Measurements from ENCODE around the gene DUSP19. TPM values are rescaled to one million over a fixed set of nuclear protein-coding genes. Genes with fewer than 3 reads are reported as not detected.

DUSP19 gene
- polyA plus RNA-seq, 1 of the 3 experiments (the other 2 are of a cell fraction), result 0.85 TPM

DNA sequence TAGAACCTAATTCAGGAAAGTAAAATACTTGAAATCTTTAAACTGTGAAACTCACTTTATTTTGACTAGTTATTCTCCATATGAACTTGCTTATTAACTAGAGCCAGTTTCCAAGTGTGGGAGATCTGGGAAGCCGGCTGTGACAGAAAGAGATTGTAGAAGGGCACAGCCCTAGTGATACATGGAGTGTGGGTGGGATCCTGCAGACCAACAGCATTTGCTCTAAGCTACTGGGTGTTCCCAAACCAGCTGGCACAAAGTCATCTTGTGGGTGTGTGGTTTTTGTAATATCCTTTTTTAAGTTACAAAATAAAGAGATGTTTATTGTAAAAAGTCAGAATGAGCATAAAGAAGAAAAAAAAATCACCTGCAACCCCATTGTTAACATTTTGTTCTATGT is 3.4 kb downstream of the DUSP19 start:
- Histone ChIP-seq H3K36me3 (replicated peaks in 1 of 2; ENCODE audit: control insufficient read depth in 1 of 2, insufficient read depth in 2 of 2, low read length in 1 of 2) (no peaks in the 10 kb centered on the region), H3K79me2 (ENCODE audit: insufficient read depth) (no peaks in the 10 kb centered on the region; the same call in 1 of the 2 replicates), H3K27me3 (ENCODE audit: insufficient read depth) (no peaks in the 10 kb centered on the region), H3K4me3 (ENCODE audit: low read depth in 2 of 2, low read length in 1 of 2) (no peak overlapping the region), H3K4me1 (ENCODE audit: control insufficient read depth in 1 of 2, insufficient read depth in 2 of 2, low read depth in 1 of 2, low read length in 1 of 2) (peaks cover 0 to 2% of the 10 kb centered on the region in 2 experiments; a peak in 2 of 4 replicates), H2AFZ (ENCODE audit: low read depth) (no peak overlapping the region), H4K20me1 (ENCODE audit: insufficient read depth) (no peaks in the 10 kb centered on the region), H3K4me2 (no peak overlapping the region), H3F3A (replicated peaks; ENCODE audit: insufficient read depth) (peaks cover 4% of the 10 kb centered on the region), H3K9me3 (no peaks in the 10 kb centered on the region), H3K9ac (no peak overlapping the region), H3K9me2 (no peaks in the 10 kb centered on the region), H3K27ac (ENCODE audit: low read depth in 2 of 2, low read length in 1 of 2) (no peak overlapping the region)
- CTCF ChIA-PET, result no interaction called here
- TF ChIP-seq MXI1 (IDR thresholded peaks at IDR 0.05; ENCODE audit: low read depth, low read length), result no peak
- TF ChIP-seq FOXJ3 (CRISPR knock-in tag; IDR thresholded peaks at IDR 0.05), result no peak
- no peak for TF ChIP-seq TCF12 (IDR thresholded peaks at IDR 0.05)
- no peak for TF ChIP-seq JUND (IDR thresholded peaks at IDR 0.05)
- TF ChIP-seq, protein P1, sequence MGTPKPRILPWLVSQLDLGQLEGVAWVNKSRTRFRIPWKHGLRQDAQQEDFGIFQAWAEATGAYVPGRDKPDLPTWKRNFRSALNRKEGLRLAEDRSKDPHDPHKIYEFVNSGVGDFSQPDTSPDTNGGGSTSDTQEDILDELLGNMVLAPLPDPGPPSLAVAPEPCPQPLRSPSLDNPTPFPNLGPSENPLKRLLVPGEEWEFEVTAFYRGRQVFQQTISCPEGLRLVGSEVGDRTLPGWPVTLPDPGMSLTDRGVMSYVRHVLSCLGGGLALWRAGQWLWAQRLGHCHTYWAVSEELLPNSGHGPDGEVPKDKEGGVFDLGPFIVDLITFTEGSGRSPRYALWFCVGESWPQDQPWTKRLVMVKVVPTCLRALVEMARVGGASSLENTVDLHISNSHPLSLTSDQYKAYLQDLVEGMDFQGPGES (IDR thresholded peaks at IDR 0.05; ENCODE audit: low read depth, low read length), result no peak
- whole genome bisulfite sequencing (ENCODE audit: low lambda C conversion rate), result 93% methylated on average over 1 of the region's 1 CpG
- no peak for DNase-seq
- POLR2A ChIA-PET, result no interaction called here

DNA sequence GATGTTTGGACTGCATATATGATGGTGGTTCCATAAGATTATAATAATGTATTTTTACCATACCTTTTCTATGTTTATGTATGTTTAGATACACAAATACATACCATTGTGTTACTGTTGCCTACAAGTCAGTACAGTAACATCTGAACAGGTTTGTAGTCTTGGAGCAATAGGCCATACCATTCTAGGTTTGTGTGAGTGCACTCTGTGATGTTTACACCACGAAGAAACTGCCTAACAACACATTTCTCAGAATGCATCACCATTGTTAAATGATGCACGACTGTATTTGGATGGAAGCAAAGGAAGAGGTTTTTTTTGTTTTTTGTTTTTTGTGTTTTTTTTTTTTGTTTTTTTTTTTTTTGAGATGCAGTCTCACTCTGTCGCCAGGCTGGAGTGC is 9.5 kb downstream of the DUSP19 start:
- CTCF ChIA-PET, result no interaction called here
- Histone ChIP-seq H3K9ac (no peak overlapping the region), H3K4me3 (ENCODE audit: low read depth in 2 of 2, low read length in 1 of 2) (no peak overlapping the region), H4K20me1 (ENCODE audit: insufficient read depth) (no peaks in the 10 kb centered on the region), H3K27ac (ENCODE audit: low read depth in 2 of 2, low read length in 1 of 2) (no peak overlapping the region), H3F3A (replicated peaks; ENCODE audit: insufficient read depth) (no peaks in the 10 kb centered on the region), H3K36me3 (replicated peaks in 1 of 2; ENCODE audit: control insufficient read depth in 1 of 2, insufficient read depth in 2 of 2, low read length in 1 of 2) (no peaks in the 10 kb centered on the region), H3K9me3 (no peaks in the 10 kb centered on the region), H3K4me1 (ENCODE audit: control insufficient read depth in 1 of 2, insufficient read depth in 2 of 2, low read depth in 1 of 2, low read length in 1 of 2) (no peaks in the 10 kb centered on the region), H3K27me3 (ENCODE audit: insufficient read depth) (no peaks in the 10 kb centered on the region), H3K9me2 (no peaks in the 10 kb centered on the region), H3K4me2 (no peak overlapping the region), H2AFZ (ENCODE audit: low read depth) (no peak overlapping the region), H3K79me2 (ENCODE audit: insufficient read depth) (no peaks in the 10 kb centered on the region)
- DNase-seq, result no peak
- TF ChIP-seq SMC3 (IDR thresholded peaks at IDR 0.05; ENCODE audit: low read depth, low read length) (no peak), RXRA (IDR thresholded peaks at IDR 0.05; ENCODE audit: borderline replicate concordance, low read depth) (no peak), NFIC (IDR thresholded peaks at IDR 0.05; ENCODE audit: borderline replicate concordance) (no peak), SIN3A (IDR thresholded peaks at IDR 0.05; ENCODE audit: borderline replicate concordance, low read depth, low read length) (no peak), EZH2phosphoT487 (IDR thresholded peaks at IDR 0.05; ENCODE audit: borderline replicate concordance, low read depth) (no peak), RFX5 (IDR thresholded peaks at IDR 0.05; ENCODE audit: low read length) (no peak), TEAD4 (IDR thresholded peaks at IDR 0.05; ENCODE audit: borderline replicate concordance, insufficient read depth) (no peak), POLR2AphosphoS5 (IDR thresholded peaks at IDR 0.05; ENCODE audit: low read depth, low read length) (no peak)
- TF ChIP-seq, protein P2, sequence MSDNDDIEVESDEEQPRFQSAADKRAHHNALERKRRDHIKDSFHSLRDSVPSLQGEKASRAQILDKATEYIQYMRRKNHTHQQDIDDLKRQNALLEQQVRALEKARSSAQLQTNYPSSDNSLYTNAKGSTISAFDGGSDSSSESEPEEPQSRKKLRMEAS (IDR thresholded peaks at IDR 0.05; ENCODE audit: low read depth), result no peak
- TF ChIP-seq, protein P3, sequence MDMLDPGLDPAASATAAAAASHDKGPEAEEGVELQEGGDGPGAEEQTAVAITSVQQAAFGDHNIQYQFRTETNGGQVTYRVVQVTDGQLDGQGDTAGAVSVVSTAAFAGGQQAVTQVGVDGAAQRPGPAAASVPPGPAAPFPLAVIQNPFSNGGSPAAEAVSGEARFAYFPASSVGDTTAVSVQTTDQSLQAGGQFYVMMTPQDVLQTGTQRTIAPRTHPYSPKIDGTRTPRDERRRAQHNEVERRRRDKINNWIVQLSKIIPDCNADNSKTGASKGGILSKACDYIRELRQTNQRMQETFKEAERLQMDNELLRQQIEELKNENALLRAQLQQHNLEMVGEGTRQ (IDR thresholded peaks at IDR 0.05; ENCODE audit: borderline replicate concordance, low read depth, low read length), result no peak
- TF ChIP-seq, protein P1 (IDR thresholded peaks at IDR 0.05; ENCODE audit: low read depth, low read length), result no peak
- TF ChIP-seq, protein P4, sequence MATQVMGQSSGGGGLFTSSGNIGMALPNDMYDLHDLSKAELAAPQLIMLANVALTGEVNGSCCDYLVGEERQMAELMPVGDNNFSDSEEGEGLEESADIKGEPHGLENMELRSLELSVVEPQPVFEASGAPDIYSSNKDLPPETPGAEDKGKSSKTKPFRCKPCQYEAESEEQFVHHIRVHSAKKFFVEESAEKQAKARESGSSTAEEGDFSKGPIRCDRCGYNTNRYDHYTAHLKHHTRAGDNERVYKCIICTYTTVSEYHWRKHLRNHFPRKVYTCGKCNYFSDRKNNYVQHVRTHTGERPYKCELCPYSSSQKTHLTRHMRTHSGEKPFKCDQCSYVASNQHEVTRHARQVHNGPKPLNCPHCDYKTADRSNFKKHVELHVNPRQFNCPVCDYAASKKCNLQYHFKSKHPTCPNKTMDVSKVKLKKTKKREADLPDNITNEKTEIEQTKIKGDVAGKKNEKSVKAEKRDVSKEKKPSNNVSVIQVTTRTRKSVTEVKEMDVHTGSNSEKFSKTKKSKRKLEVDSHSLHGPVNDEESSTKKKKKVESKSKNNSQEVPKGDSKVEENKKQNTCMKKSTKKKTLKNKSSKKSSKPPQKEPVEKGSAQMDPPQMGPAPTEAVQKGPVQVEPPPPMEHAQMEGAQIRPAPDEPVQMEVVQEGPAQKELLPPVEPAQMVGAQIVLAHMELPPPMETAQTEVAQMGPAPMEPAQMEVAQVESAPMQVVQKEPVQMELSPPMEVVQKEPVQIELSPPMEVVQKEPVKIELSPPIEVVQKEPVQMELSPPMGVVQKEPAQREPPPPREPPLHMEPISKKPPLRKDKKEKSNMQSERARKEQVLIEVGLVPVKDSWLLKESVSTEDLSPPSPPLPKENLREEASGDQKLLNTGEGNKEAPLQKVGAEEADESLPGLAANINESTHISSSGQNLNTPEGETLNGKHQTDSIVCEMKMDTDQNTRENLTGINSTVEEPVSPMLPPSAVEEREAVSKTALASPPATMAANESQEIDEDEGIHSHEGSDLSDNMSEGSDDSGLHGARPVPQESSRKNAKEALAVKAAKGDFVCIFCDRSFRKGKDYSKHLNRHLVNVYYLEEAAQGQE (IDR thresholded peaks at IDR 0.05; ENCODE audit: low read depth, low read length), result no peak
- POLR2A ChIA-PET, result no interaction called here
- WGBS (ENCODE audit: low lambda C conversion rate), result 76% methylated on average over 3 of the region's 3 CpGs
